ENCODE measurements around the gene DOCK10. TPM values are rescaled to one million over a fixed set of nuclear protein-coding genes. Genes with fewer than 3 reads are reported as not detected.

Gene DOCK10
- total RNA-seq, 4 donors from 2014 or later: 11.9 to 42.0 (median 17.9) TPM

- ATAC-seq (ENCODE audit: low FRiP score) (no peak), DNase-seq (ENCODE audit: low spot score) (no peak)
- TF ChIP-seq CTCF (IDR thresholded peaks at IDR 0.05): no peak
Measured at GRCh38 chr2:224894356-224894755, 147.9 kb downstream of the DOCK10 start.

GRCh38 chr2:224893848-224894247 lies 148.4 kb downstream of the DOCK10 start:
- ATAC-seq (ENCODE audit: low FRiP score): no peak
- DNase-seq (ENCODE audit: low spot score): no peak
- TF ChIP-seq CTCF (IDR thresholded peaks at IDR 0.05): no peak

- ATAC-seq (ENCODE audit: low FRiP score) (no peak), DNase-seq (ENCODE audit: low spot score) (no peak)
- no peak for TF ChIP-seq CTCF (IDR thresholded peaks at IDR 0.05)
Measured at GRCh38 chr2:224892574-224893204, 149.6 kb downstream of the DOCK10 start.

- ATAC-seq (ENCODE audit: low FRiP score) (no peak), DNase-seq (ENCODE audit: low spot score) (no peak)
- TF ChIP-seq CTCF (IDR thresholded peaks at IDR 0.05): no peak
Measured at GRCh38 chr2:224890372-224890771, 151.9 kb downstream of the DOCK10 start.

- ATAC-seq (ENCODE audit: low FRiP score) (no peak), DNase-seq (ENCODE audit: low spot score) (no peak)
- TF ChIP-seq CTCF (IDR thresholded peaks at IDR 0.05): no peak
Measured at GRCh38 chr2:224887141-224887540, 155.1 kb downstream of the DOCK10 start.

- DNase-seq (ENCODE audit: low spot score) (no peak), ATAC-seq (ENCODE audit: low FRiP score) (no peak)
- no peak for TF ChIP-seq CTCF (IDR thresholded peaks at IDR 0.05)
Measured at GRCh38 chr2:224885836-224886547, 156.3 kb downstream of the DOCK10 start.

- DNase-seq (ENCODE audit: low spot score) (no peak), ATAC-seq (ENCODE audit: low FRiP score) (no peak)
Measured at GRCh38 chr2:224885291-224885690, 157.0 kb downstream of the DOCK10 start.

More at GRCh38 chr2:224885291-224885690, 157.0 kb downstream of the DOCK10 start:
- no peak for TF ChIP-seq CTCF (IDR thresholded peaks at IDR 0.05)
